NCI-H2196 treated with DMSO at 0.1 percent for 48 hours (cell line): ENCODE measurements around the gene KLF7.

ENCODE experiments used
- DNase-seq: peaks from one replicate; lab custom pipeline; 2025; ENCODE audit not compliant: unreplicated experiment; lab: John Stamatoyannopoulos, UW

Gene KLF7

DNA sequence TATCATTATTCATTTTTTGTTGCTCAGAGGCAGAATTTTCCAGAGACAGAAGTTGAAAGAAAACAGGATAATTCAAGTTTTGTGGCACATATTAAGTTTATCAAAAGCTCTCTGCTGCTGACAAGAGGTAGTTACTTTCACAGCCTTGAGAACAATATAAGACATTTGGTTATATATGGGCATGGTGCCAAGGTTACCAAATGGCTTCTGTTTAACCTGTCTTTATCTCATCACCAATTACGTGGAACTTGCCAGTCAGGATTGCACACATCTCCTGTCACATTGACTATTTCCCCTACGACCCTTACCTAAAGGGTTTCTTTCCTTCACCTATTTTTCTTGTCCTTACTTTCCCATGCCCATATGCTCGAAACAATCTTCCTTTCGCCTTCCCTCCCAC lies 35.9 kb downstream of the KLF7 start:
- DNase-seq = no peak

DNA sequence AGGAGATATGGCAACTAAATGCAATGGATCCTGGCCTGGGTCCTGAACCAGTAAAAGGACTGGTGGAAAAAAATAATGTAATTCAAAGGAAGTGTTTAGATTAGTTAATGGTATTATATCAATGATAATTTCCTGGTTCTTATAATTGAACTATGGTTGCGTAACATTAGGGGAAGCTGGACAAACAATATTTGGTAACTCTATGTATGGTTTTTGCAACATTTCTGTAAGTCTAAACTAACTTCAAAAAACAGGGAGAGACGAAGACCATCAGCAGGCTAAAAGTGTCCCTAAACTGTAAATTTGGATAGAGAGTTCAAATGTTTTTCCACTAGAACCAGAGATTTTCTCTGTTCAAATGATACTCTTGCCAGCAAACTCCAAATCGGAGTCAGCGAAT lies 36.9 kb downstream of the KLF7 start:
- no peak for DNase-seq

DNA sequence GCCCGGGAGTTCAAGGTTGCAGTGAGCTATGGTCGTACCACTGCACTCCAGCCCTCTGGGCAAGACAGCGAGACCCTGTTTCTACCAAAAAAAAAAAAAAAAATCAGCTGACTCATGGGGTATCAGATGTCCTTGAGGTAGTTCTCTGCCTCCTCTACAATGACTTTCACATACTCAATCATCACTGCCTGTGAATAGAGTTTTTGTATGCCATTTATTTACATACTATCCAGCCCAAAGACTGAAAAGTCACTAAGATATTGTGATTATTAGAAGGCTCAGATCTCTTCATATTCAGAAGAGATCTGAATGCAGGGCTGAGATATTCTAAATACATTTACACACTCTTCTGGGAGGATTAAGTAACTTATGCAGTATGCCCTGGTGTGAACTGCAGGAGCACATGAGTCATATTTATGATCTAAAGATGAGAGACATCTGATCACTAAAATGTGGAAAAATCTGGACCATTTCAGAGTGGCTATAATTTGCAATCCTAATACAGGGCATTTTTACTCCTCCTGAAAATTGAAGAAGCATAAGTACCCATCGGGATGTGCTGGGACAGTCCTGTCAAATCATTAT lies 38.9 kb downstream of the KLF7 start:
- DNase-seq = no peak

DNA sequence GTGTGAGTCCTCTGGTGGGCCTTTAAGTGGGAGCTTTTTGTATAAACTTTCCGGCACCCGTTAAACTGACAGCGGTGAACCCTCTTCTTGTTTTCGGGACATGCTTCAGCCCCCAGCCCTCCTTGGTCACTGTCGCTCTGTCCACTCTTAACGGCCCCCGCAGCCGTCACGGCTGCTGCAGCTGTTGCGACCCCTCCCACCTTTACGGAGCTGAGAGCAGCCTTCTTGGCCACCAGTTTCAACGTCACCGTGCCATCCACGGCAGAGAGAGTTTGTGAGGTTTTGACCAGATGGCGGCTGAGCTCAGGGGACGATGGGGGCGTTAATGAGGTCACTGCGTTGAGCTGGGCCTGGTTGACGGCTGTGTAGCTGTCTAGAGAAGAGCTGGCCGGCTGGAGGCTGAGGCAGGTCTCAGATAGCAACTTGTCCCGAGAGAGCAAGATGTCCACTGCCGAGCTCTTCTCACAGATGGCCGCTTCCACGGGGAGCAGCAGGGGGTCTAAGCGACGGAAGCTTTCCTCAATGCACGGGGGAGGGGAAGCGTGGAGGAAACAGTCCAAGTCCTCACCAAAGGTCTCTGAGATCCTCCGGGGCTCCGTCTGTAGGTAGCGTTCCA lies 41.9 kb downstream of the KLF7 start:
- DNase-seq = no peak

DNA sequence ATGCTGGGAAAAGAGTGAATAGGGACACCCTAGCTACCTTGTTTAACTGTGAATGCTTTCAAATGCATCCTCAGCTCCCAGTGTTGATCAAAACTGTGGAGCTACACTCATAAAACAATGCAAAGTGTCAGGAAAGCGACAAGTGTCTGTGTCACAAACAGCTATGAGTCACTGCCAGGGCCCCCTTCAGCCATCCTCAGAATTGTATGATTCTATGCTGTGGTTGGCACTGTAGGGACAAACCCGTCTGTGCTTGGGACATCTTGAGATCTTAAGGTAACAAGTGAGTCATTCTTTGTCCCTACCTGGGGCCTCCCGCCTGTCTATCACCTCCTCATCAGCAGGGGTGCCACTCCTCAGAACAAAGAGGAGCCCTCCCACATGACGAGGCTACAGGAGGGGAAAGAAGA lies 42.4 kb downstream of the KLF7 start:
- no peak for DNase-seq

DNA sequence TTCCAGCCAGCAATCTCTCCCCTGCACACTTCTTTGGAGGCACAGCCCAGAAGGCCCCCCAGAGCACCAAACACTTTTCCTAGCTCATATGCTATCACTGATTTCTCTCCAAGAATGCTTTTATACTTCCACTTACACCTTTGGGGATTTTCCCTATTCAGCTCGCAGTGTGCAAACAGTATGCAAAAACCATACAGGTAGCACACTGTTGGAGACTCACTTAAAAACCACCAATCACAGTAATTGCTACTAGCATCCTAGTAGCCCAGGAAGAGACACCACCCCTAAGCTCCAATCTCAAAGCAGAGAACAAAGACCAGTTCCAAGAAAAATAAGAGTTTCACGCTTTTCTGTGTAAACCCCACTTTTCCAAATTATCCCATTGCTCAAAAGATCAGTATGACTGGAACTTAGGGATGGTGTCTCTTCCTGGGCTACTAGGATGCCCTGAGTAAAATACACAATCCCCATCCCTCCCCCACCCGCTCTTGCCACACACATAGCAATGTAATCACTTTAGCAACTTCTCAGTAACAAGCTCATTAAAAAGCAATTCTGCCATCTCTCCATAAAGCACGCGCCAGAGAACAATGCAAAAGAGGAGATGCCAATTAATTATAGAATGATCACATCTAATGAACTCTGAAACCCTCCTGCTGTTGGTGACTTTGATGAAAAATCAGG lies 43.0 kb downstream of the KLF7 start:
- DNase-seq = no peak

DNA sequence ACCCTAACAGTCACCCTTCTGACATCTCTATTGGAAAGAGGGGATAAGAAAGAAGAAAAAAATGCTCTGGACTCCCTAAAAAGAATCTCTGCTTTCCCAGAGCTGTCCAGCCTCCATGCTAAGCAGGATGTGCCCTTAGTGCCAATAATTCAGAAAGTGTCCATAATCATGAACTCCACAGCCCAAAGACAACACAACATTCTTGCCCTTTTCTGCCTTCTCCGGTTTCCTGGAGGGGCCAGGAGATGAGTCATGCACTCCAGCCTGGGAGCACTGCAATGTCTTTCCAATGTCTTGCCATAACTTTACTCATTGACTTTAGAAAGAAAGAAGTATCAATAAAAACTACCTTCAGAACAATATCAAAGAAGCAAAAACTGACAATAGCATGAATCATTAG lies 44.0 kb downstream of the KLF7 start:
- DNase-seq = no peak

DNA sequence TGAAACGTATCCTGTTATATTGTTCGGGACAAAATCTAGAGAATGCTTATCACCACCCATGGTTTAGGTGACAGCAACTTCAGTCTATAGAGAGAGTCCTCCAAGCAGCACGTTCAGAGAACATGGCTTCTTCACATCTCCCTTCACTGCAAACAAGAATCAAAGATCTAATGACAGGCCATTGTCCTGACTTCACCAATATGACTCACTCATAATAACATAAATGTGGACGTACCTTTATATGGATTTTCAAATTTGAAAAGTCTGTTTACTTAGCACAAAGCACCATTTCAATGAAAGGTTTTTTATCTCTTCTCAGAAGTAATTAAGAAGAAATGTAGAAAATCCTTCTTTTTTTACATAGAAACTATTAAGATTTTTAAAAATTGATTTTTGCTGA lies 46.7 kb downstream of the KLF7 start:
- no peak for DNase-seq

DNA sequence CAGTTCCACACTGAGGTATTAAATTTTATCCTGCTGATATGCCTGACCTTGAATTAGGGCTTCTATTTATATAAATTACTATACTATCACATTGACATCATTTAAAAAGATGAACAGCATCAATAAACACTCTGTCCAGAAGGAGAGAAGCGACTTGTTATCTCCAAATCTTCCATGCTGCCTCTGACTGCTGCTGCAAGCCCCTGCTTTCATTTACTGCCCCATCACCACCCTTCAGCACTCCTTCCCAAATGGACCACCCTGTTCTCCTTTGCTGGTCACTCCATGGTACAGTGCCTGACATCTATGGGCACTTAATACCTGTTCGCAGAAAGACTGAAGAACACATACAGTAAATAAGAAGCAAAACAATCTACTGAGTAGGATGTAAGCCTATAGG lies 48.1 kb downstream of the KLF7 start:
- no peak for DNase-seq

DNA sequence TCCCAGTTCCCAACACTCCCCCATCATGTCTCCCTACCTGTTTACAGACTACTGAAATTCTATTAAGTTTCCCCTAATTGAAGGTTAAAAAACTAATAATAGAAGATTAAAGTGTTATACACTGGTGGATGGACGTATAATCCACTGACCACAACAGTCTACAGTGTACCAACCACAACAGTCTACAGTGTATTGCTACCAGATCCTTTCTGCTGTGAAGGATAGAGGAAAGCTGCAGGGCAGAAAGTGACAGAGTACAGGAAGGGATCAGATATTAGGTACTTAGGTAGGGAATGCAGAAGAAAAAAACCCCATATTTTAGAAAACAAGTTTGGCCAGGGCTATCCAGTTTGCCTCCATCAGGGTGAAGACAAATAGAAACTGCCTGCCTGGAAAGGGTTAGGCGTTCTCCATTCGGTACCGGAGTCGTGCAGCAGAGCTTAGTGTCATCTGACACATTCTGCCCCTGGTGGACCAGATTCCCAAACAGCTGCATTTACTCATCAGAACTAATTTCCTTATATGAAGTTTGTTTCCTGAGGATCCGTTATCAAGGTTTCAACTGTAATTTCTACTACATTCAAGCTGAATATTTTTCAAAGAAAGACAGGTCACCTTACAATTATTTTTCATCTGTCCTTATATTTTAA lies 49.9 kb downstream of the KLF7 start:
- DNase-seq = no peak

DNA sequence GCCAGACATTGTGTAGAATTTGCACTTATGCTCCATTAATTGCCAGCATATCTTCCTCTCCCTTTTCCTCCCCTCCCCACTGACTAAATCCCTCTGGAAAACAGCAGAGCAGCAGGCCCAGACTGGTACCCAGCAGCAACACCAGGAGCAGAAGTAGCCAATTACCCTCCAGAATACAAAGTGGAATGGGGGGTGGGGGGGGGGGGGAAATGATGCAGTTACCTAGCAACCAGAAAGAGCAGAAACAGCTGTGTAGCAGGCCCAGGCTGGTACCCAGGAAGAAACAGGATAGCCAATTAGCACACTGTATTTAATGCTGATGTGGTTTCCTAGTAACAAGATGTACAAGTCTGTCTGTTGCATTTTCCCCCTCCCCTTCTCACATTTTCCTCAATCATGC lies 52.3 kb downstream of the KLF7 start:
- DNase-seq = peak; percentile 14

DNA sequence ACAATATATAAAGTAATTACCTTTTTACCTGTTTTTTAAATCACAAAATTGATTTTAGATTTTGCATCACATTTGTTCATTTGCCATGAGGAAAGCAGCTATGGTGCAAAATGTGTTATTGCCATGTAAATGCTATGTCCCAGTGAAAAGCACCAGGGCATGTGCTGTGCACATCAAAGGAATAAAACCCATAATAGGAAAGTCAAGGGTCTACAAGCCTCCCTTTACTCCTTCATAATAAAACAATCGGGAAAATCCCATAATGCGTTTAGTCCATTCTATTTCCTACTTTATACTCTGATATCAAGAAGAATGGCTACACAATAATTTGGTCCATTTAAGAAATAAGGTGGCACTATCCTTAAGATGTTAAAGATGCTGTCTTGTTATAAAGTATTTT lies 53.0 kb downstream of the KLF7 start:
- DNase-seq = no peak

DNA sequence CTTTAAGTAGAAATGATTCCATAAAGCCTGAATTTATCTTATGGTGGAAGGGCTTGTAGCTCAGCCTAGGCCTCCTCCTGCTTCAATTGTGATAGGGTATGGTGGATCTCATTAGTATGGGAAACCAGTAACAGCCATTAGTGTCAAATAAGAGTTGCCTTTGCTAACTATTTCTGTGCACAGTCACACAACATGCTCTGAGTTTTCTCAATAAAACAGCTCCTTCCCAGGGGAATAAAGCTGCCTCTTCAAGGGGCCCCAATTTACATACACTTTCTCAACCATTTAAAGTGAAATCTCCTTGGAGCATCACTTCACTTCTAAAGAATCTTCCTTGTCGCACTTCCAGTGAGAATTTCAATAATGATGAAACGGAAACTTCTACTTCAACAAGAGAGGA lies 53.4 kb downstream of the KLF7 start:
- DNase-seq = no peak

DNA sequence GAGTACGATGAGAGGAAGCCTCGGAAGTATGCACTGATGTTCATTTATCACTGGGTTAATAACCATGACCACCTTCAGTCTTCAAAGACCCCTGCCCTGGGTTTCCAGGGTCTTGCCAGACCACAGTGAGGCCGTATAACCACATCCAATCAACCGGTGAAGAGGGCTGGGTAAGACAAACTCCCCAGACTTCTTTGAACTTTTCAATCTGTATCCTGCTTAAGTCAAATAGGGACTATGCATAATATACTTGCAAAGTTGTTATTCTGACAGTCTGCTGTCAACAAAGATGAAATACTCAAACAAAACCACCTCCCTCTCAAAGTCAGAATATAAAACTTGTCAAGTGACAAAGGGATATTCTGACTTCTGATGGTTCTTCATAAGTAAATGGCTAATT lies 54.0 kb downstream of the KLF7 start:
- no peak for DNase-seq

DNA sequence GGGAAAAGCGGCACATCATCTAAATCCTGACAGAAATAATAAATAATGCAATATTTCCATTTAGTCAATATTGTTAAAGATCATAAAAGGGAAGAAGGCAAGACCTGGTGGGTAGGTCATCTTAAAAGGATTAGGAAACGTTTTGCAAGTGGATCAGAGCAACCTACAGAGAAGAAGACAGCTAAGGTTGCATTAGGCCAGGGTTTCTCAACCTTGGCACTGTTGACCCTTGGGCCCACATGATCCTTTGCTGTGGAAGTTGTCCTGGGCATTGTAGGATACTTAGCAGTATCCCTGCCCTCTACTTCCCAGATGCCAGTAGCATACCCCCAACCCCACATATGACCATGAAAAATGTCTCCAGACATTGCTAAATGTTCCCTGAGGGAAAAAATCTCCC lies 55.0 kb downstream of the KLF7 start:
- no peak for DNase-seq

DNA sequence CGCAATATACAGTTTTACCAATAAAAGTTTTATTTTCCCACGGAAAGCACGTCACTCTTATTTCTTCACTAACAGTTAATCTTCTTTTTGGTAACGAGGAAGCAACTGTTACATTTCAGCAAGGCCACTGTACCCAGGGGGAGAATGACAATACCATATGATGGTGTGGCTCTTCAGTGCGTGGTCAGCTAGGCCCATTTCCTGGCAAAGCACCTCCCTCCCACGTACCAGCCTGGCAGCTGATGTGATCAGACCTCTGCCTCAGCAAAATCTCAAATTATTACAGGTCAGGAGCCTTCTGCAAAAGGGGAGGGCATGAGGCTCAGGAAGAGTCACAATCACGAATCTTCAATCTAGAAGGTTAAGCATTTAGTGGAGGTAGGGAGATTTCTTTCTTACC lies 55.4 kb downstream of the KLF7 start:
- DNase-seq = no peak

DNA sequence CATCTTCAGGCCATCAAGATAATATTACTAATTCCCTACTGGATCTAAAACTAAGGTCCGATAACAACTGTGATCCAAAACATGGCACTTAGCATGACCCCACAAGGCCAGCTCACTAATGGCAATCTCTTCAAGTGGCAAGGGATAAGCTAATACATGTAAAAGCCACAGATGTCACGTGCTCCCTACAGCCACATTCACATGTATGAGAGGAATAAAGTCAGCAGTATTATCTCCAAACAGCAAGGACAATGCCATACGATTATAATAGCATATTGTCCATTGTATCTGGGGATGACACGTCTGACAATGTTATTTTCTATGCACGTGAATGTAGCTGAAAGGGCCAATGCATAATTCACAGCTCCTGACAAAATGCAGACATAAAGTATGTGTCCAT lies 56.0 kb downstream of the KLF7 start:
- no peak for DNase-seq

DNA sequence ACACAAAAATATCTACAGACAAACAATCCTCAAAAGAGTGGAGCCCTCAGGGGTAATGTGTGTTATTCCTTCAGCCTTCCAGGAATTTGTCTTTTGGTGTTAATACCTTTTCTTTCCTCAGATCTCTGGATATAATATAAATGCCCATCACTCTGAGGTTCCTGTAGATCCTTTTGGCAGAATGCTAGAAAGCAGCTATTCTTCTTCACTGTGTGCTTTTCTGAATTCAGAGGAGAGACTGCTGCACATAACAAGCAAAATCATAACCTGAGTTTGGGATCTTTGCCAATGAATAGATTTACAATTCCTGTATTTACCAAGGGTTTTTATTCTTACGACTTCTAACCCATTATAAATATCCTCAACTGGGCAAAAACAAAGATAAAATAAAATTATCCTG lies 57.3 kb downstream of the KLF7 start:
- no peak for DNase-seq

DNA sequence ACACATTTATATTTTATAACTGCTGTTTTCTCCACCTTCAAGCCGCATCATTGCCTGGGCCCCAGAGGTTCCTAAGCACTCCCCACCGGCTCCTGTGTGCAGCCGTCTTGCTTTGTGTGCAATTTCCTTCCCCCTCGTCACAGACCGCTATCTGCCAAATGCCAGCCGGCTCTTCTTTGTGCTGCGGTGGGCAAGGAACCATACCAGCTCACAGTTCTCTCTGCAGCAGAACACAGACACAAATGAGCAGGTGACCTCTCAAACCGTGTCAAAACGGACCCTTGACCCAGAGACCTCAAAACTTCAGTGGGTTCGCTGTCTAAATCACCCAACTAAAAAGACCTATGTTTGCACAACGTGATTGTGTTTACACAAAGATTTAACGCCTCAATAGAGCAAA lies 58.2 kb downstream of the KLF7 start:
- DNase-seq = no peak

DNA sequence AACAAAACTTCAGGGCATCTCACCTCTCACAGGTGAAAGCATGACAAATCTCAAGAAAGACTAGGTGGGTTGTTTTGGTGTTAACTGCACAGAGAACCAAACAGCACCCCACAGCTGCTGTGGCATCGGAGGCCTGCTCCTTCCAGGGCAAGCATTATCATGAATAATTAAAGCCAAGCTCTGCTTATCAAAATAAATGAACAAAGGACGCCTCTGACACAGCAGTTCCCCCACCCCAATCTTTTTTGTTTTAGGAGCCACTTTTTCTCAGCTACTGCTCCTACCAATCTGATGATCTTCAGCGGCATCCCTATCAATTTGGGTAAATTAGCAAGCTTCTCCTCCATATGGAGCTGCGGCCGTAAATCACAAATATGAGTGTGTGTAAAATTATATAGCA lies 58.6 kb downstream of the KLF7 start:
- no peak for DNase-seq

DNA sequence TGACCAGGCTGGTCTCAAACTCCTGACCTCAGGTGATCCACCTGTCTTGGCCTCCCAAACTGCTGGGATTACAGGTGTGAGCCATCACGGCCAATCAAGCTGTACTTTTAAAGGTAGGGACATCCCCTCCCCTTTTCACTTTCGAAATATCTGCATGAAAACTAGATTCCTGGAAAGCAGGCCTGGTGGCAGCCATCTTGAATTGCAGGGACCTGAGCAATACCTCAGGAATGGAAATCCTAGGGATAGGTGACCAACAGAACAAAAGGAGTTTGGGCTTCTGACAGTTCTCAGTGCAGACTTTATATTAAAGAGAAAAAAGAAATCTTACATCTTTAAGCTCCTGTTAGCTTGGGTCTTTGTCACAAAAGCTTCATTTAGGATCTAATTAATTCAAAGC lies 62.6 kb downstream of the KLF7 start:
- DNase-seq = no peak

DNA sequence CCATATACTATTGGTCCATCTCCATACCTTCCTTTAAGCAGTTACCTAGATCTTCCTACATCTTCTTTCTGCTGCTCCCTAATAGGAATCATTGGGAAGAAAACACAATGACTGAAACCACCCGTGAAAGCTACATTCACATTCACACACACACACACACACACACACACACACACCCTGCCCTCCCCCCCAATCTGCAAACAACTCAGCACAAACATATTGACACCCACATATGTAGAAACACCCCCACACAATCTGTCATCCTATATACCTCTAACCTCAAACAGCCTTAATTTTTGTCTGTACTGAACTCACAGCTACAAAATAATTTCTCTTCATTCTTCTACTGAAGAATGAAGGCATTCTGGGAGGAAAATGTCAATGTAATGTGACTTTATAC lies 63.8 kb downstream of the KLF7 start:
- DNase-seq = no peak
